HG03558 (cell line): ENCODE results near the gene DEPDC5.

Source experiments
- ATAC-seq: cut with Tn5 transposase; IDR thresholded peaks from one replicate; pipeline ENCODE4 v1.9.1; 2021; ENCODE audit warnings: moderate number of reproducible peaks; ENCODE audit not compliant: unreplicated experiment; ENCODE audit errors: extremely low read depth

The DEPDC5 gene

DNA sequence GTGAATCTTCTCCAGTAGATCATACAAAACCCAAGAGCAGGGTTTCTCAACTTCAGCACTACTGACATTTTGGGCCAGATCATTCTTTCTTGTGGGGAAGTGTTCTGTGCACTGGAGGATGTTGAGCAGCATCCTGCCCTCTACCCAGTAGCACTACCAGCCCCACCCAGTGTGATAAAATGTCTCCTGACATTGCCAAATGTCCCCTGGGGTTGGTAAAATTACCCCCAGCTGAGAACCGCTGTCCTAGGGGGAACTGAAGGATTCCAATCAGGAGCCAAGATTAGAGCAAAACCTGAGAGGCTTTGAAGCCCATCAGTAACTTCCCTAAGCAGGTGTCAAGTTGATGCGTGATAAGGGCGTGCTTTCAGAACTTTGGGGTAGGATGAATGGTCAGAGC is 129.2 kb downstream of the DEPDC5 start:
- no peak for ATAC-seq

DNA sequence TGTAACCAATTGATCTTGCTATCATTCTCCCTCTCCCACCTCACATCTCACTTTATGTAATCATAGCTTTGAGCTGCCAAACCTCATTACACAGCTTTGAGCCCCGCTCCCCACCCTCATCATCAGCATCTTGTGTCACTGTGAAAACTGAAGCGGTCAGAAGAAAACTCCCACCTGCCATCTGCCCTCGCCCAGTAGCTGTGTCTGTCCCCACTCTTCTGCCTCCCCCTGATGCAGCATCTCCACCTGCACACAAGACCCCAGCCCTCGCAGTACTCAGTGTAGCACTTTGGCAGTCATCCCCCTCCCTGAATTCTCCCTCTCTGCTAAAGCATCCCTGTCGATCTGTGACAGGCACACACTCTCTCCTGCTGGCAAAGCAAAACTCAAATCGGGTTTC is 130.2 kb downstream of the DEPDC5 start:
- no peak for ATAC-seq

DNA sequence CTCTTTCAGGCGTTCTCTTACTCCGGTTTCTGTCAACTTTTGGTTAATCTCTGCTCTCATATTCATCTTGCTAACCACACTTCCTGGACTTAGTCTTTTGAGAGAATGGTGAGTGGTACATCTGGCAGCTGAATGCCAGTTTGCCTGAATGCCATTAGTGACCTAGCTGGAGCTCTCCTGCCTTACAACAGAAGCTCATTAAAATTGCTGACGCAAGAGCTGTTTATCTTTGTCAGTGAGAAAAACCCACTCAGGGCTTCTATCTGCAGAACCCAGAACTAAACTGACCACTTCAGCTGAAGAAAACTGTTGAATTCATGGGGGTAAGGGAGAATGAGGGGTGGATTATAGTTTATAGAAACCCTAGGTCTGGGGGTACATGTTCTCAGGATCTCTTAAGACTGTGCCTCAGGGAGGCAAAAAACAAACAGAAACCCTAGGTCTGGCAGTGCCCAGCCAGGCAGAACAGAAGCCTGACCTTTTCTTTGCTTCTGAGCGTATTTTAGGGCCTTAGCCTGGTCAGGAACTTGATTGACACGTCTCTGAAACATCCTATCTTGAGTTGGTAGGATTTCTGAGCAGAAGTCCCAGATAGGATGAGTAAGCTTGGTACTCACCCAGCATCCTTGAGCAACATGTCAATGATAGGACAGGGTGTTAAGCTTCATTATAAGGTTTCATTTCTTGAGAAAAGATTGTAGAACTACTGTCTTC is 137.7 kb downstream of the DEPDC5 start:
- no peak for ATAC-seq

DNA sequence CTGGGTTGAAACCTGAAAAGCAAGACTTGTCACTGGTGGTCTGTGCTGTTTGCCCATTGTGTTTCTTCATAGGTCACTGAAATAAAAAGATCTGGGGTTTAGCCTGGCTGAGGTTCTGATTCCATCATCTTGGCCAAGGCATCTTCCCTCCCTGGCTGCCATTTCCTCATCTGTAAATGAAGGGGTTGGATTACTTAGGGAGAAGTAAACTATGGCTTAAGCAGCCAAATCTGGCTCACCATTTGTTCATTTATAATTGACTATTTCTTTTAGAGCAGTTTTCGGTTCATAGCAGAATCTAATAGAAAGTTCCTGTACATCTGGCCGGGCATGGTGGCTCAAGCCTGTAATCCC is 138.2 kb downstream of the DEPDC5 start:
- no peak for ATAC-seq

DNA sequence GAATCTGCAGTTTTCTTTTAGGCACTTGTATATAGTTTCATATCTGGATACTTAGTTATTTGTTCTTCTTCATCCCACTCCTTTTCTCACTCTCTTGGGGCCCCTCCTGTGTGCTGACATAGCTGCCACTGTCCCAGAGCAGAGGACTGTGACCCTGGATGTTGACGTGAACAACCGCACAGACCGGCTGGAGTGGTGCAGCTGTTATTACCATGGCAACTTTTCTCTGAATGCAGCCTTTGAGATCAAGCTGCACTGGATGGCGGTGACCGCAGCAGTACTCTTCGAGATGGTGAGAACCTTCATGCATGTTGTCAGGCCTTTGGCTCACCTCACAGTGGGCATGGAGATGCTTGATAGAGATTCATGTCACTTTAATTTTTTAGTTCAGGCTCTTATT is 139.6 kb downstream of the DEPDC5 start:
- no peak for ATAC-seq

DNA sequence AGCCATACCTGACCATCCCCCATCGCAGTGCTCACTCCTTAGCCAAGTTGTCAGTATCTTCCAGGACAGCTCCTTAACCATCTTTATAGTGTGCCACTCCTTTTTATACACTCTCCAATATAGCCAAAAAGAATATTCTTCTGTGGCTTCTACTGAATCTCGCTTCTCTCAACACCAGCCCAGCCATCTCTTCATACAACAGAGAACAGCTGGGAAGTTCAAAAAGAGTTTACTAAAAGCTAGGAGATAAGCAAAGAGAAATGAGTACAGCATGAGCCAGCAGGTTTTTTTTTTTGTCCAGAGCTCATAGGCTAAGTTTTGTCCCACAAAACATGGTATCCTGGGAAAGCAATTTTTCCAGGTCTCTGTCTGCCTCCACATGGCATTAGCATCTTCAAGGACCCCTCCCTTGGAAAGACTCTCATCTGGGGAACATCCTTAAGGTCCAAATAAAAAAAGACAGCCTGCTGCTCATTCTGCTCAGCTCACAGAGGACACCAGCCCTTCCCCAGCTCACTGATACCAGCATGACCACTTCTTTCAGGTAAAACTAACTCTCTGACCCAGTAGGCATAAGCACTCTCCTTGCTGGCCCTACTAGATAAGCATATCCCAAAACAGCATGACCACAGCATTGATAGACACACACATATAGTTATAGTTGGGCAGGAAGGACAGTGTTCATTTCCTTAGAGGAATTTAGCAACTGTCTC is 141.7 kb downstream of the DEPDC5 start:
- no peak for ATAC-seq

DNA sequence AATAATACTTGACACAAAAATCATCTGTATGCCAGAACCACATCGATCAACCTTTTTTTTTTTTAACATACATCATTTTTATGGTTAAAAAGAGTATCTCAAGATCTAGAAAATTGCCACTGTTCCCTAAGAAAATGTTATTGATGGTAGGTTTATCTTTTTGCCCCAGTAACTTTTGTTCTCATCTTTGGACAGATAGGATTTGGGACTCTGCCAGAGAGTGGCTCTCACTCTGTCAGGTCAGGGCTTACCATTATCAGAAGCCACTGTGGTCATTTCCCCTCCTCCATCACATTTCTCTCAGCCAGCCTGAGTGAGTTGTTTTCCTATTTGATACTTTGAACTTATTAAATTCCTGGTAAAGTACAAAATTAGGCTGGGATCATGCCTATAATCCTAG is 142.7 kb downstream of the DEPDC5 start:
- ATAC-seq = no peak

DNA sequence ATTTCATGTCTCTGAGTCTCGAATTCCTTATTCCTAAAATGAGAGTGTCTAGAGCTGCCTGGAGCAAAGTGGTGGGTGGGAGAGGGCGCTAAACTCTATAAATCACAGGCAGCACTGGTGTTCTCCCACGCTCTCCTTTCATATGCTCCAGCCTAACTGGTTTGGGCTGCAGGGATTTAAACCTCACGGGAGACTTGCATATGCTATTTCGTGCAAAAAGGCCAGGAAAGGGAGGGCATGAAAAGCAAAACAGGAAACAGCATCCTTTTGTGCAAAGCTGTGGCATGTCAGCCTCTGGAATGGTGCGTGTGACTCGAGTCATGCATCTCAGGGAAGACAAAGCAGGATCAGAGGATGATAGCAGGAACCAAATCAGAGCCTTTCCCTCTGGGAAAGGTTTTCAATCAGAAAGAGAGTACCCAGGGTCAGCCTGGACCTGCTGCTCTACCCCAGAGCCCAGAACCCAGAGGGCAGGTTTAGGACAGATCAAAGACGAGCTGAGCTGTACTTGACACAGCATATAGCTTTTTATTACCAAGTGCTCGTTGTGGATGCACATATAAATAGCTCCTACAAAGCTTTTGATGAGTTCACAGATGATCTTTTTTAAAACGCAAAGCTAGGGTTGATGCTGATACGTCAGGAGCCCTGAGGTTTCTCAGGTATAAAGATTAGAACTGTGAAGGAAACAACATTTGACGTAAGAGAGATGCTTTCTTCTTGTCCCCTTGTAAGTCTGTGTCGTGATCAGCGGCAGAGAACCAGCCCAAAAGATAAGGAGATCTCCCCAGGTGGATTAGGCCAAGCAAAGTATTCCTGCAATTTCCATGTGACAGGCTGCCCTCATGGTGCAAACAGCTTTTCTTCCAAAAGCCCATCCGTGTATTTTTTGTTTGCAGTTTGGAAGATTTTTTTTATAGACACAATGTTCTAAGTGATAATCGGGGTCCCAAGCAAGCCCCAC is 144.3 kb downstream of the DEPDC5 start:
- no peak for ATAC-seq

DNA sequence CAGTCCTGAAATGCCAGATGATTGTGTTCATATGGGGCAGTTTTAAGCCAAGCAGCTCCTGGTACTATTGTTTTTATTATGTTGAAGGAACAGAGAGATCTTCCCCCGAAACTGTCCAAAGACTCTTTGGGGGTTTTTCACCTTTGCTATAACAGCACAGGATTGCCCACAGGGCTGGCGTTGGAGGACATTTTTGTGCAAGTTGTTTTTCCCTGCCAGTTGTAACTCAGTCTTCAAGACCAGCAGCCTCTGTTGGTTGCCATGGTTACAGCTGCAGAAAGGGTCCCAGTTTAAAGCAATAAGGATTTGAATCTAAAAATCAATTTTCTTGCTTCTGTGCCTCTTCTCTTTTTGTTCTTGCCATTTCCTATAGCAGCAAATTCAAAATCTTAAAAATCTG is 145.1 kb downstream of the DEPDC5 start:
- no peak for ATAC-seq

DNA sequence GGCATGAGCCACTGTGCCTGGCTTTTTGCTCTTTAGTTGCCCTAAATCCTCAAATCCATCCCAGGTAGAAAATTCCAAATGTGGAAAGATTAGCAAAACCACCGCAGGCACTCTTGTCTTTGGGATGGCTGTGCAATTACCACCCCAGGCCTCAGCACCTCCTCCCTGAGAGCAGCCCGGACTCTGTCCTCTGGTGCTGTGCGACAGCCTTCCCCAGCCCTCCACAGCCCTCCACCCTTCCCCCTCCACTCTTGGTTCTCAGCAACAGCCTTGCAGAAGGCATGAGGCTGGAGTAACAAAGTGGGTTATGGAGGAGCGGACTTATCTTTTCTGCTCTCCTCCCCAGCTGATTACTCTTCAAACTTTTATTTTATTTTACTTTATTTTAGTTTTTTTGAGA is 145.8 kb downstream of the DEPDC5 start:
- ATAC-seq = no peak

DNA sequence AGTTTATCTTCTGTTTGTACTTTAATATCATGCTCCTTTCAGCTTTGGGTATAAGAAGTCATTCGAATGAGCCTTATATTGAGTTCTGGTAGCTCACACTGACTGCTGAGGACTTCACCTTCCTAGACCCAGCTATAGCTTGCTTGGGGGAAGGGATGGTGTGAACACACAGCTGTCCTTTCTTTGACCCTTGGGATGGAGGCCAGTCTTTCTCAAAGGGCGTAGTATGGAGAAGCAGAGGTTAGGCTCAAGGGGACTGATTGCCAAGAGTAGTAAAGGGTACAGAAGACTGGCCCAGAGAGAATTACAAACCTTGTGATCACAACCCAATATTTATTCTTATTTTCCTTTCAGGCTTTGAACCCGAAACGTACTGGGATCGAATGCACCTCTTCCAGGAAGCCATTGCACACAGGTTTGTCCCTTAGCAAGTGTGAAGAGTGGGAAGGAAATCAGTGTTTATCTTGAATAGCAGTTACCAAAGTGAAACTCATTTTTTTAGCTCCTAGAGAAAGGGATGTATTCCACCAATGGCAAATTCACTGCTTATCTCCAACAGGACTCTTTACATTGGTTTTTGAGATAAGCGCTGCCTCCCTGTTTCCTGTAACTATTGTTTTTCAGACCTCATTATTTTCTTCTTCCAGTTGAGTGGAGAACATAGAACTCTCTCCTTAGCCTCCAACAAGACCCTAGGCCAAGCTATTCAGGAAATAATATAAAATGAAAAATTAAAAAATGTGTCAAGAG is 147.7 kb downstream of the DEPDC5 start:
- ATAC-seq = no peak

DNA sequence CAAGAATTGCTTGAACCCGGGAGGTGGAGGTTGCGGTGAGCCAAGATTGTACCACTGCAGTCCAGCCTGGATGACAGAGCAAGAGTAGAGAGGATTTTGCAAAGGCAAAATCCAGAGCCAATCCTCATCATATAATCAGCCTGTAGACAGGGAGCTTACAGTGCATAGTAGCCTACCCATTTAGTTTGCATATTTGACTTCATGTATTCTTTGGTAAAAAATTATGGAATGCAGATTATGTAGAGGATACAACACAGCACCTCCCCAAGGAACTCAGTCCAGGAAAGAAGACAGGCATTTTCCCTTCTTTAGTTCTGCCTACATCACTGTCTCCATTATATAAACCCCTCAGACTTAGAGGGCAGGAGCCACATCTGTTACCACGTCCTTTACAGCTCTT is 150.8 kb downstream of the DEPDC5 start:
- ATAC-seq = no peak

DNA sequence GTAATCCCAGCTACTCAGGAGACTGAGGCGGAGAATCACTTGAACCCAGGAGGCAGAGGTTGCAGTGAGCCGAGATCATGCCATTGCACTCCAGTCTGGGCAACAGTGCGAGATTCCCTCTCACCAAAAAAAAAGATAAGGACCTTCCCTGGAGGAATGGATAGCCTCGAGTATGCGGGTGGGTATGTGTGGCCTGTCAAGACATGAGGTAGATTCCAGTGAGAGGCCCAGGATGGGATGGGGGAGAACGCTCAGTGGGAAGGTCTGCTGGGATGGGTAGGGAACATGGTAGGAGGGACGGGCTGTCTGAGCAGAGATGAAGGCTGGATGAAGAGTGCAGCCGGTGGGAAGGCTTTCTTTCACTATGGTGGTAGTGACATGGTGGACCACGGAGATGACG is 151.5 kb downstream of the DEPDC5 start:
- no peak for ATAC-seq

DNA sequence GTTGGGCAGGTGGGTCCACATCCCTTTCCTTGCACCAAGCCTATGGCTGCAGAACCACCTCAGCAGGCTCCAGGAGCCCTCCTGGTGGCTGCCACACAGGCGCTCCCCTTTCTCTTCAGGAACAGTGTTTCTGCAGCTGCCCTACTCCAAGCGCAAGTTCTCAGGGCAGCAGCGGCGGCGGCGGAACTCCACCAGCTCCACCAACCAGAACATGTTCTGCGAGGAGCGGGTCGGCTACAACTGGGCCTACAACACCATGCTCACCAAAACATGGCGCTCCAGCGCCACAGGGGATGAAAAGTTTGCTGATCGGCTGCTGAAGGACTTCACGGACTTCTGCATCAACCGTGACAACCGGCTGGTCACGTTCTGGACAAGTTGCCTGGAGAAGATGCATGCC is 152.3 kb downstream of the DEPDC5 start:
- no peak for ATAC-seq

DNA sequence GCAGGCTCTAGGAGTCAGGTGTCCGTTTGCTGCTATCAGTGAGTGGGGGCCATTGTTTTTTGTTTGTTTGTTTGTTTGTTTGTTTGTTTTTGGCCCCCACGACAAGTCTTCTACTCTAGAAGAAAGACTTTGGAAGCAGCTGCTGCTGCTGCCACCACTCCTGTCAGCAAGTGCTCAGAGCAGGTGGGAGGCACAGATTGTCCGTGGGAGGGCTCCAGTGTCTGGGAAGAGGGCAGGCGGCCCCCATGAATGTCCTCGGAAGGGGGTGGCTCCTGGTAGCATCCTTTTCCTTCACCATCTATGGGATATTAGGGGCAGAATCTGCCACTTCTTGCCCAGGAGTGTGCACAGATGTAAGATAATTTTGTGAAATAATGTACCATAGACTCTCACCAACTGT is 152.8 kb downstream of the DEPDC5 start:
- no peak for ATAC-seq

DNA sequence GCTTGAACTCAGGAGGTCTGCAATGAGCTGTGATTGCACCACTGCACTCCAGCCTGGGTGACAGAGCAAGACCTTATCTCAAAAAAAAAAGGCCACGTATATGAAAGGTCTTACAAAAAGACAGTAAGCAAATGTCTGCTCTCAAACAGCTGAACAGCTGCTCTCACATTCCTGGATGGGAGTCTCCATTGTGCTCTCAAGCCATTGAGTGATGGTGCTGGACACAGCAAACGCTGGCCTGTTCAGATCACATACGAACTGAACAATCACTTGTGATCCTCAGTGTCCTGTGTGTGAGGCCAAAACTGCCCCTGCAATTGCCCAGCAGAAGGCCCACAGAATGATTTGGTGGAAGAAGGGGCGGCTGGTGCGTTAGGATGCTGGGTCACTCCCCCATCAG is 156.2 kb downstream of the DEPDC5 start:
- no peak for ATAC-seq

DNA sequence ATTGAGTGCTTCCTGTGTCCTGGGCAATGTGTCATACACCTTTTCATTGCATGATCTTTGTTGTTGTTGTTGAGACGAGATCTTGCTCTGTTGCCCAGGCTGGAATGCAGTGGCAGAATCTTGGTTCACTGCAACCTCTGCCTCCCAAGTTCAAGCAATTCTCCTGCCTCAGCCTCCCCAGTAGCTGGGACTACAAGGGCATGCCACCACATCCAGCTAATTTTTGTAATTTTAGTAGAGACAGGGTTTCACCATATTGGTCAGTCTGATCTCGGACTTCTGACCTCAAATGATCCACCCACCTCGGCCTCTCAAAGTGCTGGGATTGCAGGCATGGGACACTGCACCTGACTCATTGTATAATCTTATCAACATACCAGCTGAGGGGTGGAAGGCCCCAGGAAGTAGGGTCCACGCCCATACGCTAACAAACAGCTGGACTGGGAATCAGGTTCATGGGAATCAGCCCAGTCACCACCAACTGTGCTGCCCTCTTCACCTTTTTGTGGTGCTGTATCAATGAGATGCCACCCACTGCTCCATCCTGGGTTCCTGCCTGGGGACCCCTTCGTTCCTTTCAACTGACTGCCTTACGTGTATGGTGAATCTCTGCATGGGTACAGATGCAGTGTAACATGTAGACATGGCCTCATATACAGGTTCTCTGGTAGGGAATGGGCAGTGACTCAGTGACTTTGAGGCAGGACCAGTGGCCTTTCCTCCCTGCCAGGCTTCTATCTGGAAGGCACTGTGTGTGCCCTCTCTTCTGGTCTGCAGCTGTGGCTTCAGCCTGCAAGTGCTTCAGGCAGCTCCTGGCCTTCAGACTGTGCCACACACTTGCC is 158.0 kb downstream of the DEPDC5 start:
- no peak for ATAC-seq

DNA sequence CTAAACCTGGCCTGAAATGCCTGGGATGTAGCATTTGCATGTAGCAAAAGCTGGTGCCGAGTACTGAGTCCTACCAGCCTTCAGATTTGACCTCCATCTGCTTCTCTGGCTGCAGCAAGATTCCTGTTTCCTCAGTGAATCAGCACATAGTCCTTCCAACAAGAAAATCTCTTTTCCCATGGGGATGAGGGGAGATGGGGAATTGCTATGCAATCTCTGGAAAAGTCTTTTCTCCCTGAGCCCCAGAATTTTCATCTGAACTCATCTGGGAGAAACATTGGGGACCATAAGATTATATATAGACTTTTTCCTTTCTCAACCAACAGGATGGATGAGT is 158.6 kb downstream of the DEPDC5 start:
- no peak for ATAC-seq

DNA sequence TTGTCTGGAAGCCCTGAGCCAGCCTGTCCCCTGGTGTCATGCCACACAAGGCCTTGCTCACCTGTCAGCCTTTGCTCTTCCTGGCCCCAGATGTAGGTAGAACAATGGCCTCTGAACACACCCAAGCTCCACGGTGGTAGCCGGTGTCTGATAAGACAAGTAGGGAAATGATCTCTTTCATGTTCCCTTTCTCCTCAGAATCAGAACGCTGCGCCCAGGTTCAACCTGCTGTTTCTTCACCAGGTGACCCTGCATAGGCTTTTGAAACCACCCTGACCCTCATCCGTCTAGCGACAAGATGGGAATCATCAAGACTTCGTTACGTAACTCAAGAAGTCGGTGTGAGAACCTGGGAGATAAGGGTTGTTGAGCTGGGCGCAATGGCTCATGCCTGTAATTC is 161.8 kb downstream of the DEPDC5 start:
- ATAC-seq = no peak
